Testis (tissue), 2 donors: ENCODE measurements around the gene SPTBN4.

Experiments
- CTCF ChIP-seq, 3 experiments: fragments of 450-650 bp in 2 of 3; fragments of 200-600 bp in 1 of 3; sonication (generic) in 1 of 3; IDR thresholded peaks; one replicate each; pipeline ENCODE4 v1.5.1; 2016 to 2019; ENCODE audit warnings: antibody characterized with exemption in 3 of 3, mild to moderate bottlenecking in 2 of 3, moderate library complexity in 1 of 3
- POLR2A ChIP-seq: fragments of 450-650 bp; IDR thresholded peaks from one replicate; pipeline ENCODE4 v1.6.1; 2017; ENCODE audit warnings: antibody characterized with exemption, mild to moderate bottlenecking, moderate library complexity

GRCh38 chr19:40445780-40446262, 21.0 kb upstream of the SPTBN4 start:
- no peak for TF ChIP-seq CTCF (IDR thresholded peaks at IDR 0.05)
- no peak for TF ChIP-seq POLR2A
